Adipose tissue (tissue), 3 donors: ENCODE results near the gene PLXNA2. TPM values are rescaled to one million over a fixed set of nuclear protein-coding genes. Genes with fewer than 3 reads are reported as not detected.

ENCODE experiments used
- H3K27ac ChIP-seq: one replicate; pipeline ENCODE4 v1.5.1; 2013; ENCODE audit warnings: low read depth, low read length
- WGBS, 3 donors: extraction: QIAGEN DNeasy Blood & Tissue Kit; methylation state at CpG; one replicate each; pipeline ENCODE4 v1.1.7; 2013; 5-methylcytosine and 5-hydroxymethylcytosine counted together
- polyA plus RNA-seq, 3 donors: library from polyadenylated mRNA; stranded (reverse); fragments of 200-250 nt; gene quantifications; one replicate each; pipeline ENCODE4 v1.2.3, GENCODE V29; 2013
- donor health status: healthy with polysubstance abuse.
- donor health status: Bipolar disorder and iron deficiency.
- donor health status: healthy.

PLXNA2 gene
- polyA plus RNA-seq, 3 donors: 8.1 to 48.7 (median 14.0) TPM

- WGBS, 3 donors: 69 to 73% (median 72%) methylated on average over 4 of the region's 4 CpGs
- no peak overlapping the region for H3K27ac ChIP-seq
Observed at GRCh38 chr1:208058756-208059155, 185.4 kb downstream of the PLXNA2 start.

- whole genome bisulfite sequencing, 3 donors: 79 to 91% (median 89%) methylated on average over 12 of the region's 12 CpGs
- H3K27ac ChIP-seq: no peak overlapping the region
Observed at GRCh38 chr1:208058267-208058666, 185.9 kb downstream of the PLXNA2 start.

GRCh38 chr1:208057056-208057455 is 187.1 kb downstream of the PLXNA2 start:
- WGBS, 3 donors: 47 to 89% (median 65%) methylated on average over 2 of the region's 2 CpGs
- H3K27ac ChIP-seq: no peak overlapping the region

- H3K27ac ChIP-seq: no peak overlapping the region
- 90 to 96% (median 92%) methylated on average over 11 of the region's 11 CpGs for WGBS, 3 donors
Observed at GRCh38 chr1:208055535-208055934, 188.6 kb downstream of the PLXNA2 start.

GRCh38 chr1:208054911-208055379 is 189.2 kb downstream of the PLXNA2 start:
- WGBS, 3 donors: 77 to 86% (median 77%) methylated on average over 13 of the region's 13 CpGs
- no peak overlapping the region for H3K27ac ChIP-seq

- WGBS, 3 donors: 88 to 96% (median 94%) methylated on average over 6 of the region's 6 CpGs
- no peak overlapping the region for H3K27ac ChIP-seq
Observed at GRCh38 chr1:208054485-208054884, 189.7 kb downstream of the PLXNA2 start.

- WGBS, 3 donors: 80 to 92% (median 89%) methylated on average over 7 of the region's 7 CpGs
- no peak overlapping the region for H3K27ac ChIP-seq
Observed at GRCh38 chr1:208053661-208054060, 190.5 kb downstream of the PLXNA2 start.

- 99 to 100% (median 99%) methylated on average over 3 of the region's 3 CpGs for WGBS, 3 donors
- no peak overlapping the region for H3K27ac ChIP-seq
Observed at GRCh38 chr1:208052926-208053407, 191.2 kb downstream of the PLXNA2 start.

- no peak overlapping the region for H3K27ac ChIP-seq
- WGBS, 3 donors: 84 to 90% (median 87%) methylated on average over 8 of the region's 8 CpGs
Observed at GRCh38 chr1:208052135-208052534, 192.0 kb downstream of the PLXNA2 start.

- 81 to 96% (median 95%) methylated on average over 3 of the region's 3 CpGs for WGBS, 3 donors
- H3K27ac ChIP-seq: no peak overlapping the region
Observed at GRCh38 chr1:208051651-208052050, 192.5 kb downstream of the PLXNA2 start.

- 63 to 88% (median 71%) methylated on average over 4 of the region's 4 CpGs for WGBS, 3 donors
Observed at GRCh38 chr1:208048904-208049303, 195.3 kb downstream of the PLXNA2 start.

GRCh38 chr1:208047975-208048374 is 196.2 kb downstream of the PLXNA2 start:
- no peak overlapping the region for H3K27ac ChIP-seq
- 53 to 60% (median 54%) methylated on average over 6 of the region's 6 CpGs for WGBS, 3 donors

More at GRCh38 chr1:208048904-208049303, 195.3 kb downstream of the PLXNA2 start:
- no peak overlapping the region for H3K27ac ChIP-seq

- no peak overlapping the region for H3K27ac ChIP-seq
- 52 to 54% (median 54%) methylated on average over 6 of the region's 6 CpGs for WGBS, 3 donors
Observed at GRCh38 chr1:208047476-208047934, 196.7 kb downstream of the PLXNA2 start.

- 40 to 91% (median 89%) methylated on average over 16 of the region's 16 CpGs for WGBS, 3 donors
- H3K27ac ChIP-seq: no peak overlapping the region
Observed at GRCh38 chr1:208045463-208046260, 198.5 kb downstream of the PLXNA2 start.

GRCh38 chr1:208044589-208045462 is 199.4 kb downstream of the PLXNA2 start:
- no peak overlapping the region for H3K27ac ChIP-seq
- WGBS, 3 donors: 64 to 86% (median 85%) methylated on average over 27 of the region's 27 CpGs

GRCh38 chr1:208043691-208044181 is 200.4 kb downstream of the PLXNA2 start:
- no peak overlapping the region for H3K27ac ChIP-seq
- 30 to 83% (median 78%) methylated on average over 10 of the region's 10 CpGs for WGBS, 3 donors

GRCh38 chr1:208042868-208043267 is 201.3 kb downstream of the PLXNA2 start:
- no peak overlapping the region for H3K27ac ChIP-seq
- 70 to 93% (median 91%) methylated on average over 13 of the region's 13 CpGs for WGBS, 3 donors

GRCh38 chr1:208042041-208042615 is 202.1 kb downstream of the PLXNA2 start:
- H3K27ac ChIP-seq: no peak overlapping the region
- WGBS, 3 donors: 79 to 96% (median 93%) methylated on average over 22 of the region's 22 CpGs
